WTC11 (cell line): ENCODE measurements around the gene REC8. TPM values are rescaled to one million over a fixed set of nuclear protein-coding genes. Genes with fewer than 3 reads are reported as not detected.

Experiments used
- ATAC-seq: fragments of 200-7000 bp; cut with Tn5 transposase; 2 replicates; pipeline ENCODE4 v1.10.0; 2021; ENCODE audit warnings: mild to moderate bottlenecking, moderate library complexity
- CTCF ChIA-PET: fragments of 300-600 bp; sonication (Branson Sonifier 250); formaldehyde crosslinking; loops from one replicate; lab custom pipeline; 2021; ENCODE audit warnings: antibody characterized with exemption; lab: Charles Lee
- POLR2A ChIA-PET: fragments of 350-600 bp; sonication (Branson Sonifier 250); formaldehyde crosslinking; loops from one replicate; lab custom pipeline; 2021; ENCODE audit warnings: antibody characterized with exemption; lab: Charles Lee
- DNase-seq: peaks from one replicate; pipeline ENCODE4 v3.0.0; 2021; ENCODE audit warnings: low spot score
- H3K27ac Mint-ChIP-seq: 2 replicates; pipeline ENCODE4 v1.8.0; 2021; ENCODE audit warnings: mixed read lengths
- H3K27me3 Mint-ChIP-seq: 2 replicates; pipeline ENCODE4 v1.8.0; 2021; ENCODE audit warnings: low read depth, mild to moderate bottlenecking, moderate library complexity, mixed read lengths
- H3K36me3 Mint-ChIP-seq: 2 replicates; pipeline ENCODE4 v1.8.0; 2021; ENCODE audit warnings: mixed read lengths
- H3K4me1 Mint-ChIP-seq: 2 replicates; pipeline ENCODE4 v1.8.0; 2022; ENCODE audit warnings: mixed read lengths
- H3K4me3 Mint-ChIP-seq: 2 replicates; pipeline ENCODE4 v1.8.0; 2021; ENCODE audit warnings: mild to moderate bottlenecking, moderate library complexity, mixed read lengths
- H3K9me3 Mint-ChIP-seq: 2 replicates; pipeline ENCODE4 v1.8.0; 2021; ENCODE audit warnings: mixed read lengths
- ATF6 ChIP-seq: sonication (generic); formaldehyde crosslinking; IDR thresholded peaks from 2 replicates; pipeline ENCODE4 v1.8.1; 2023; ENCODE audit warnings: mild to moderate bottlenecking, missing genetic modification reagents
- ELF4 ChIP-seq: sonication (generic); formaldehyde crosslinking; IDR thresholded peaks from 2 replicates; pipeline ENCODE4 v1.8.1; 2022; ENCODE audit warnings: low read depth, mild to moderate bottlenecking, moderate library complexity, missing genetic modification reagents
- ETV6 ChIP-seq: sonication (generic); formaldehyde crosslinking; IDR thresholded peaks from 2 replicates; pipeline ENCODE4 v1.8.1; 2022; ENCODE audit warnings: mild to moderate bottlenecking, missing genetic modification reagents
- FOXP4 ChIP-seq: sonication (generic); formaldehyde crosslinking; IDR thresholded peaks from 2 replicates; pipeline ENCODE4 v1.8.0; 2022; ENCODE audit warnings: mild to moderate bottlenecking, missing genetic modification reagents
- GRHL2 ChIP-seq: fragments of 250-450 bp; sonication (Bioruptor Pico); IDR thresholded peaks from 2 replicates; pipeline ENCODE4 v1.8.0; 2022; ENCODE audit warnings: mild to moderate bottlenecking, moderate library complexity; ENCODE audit not compliant: insufficient replicate concordance, severe bottlenecking
- HMGXB4 ChIP-seq: sonication (generic); formaldehyde crosslinking; IDR thresholded peaks from 2 replicates; pipeline ENCODE4 v1.8.1; 2023; ENCODE audit warnings: mild to moderate bottlenecking, moderate library complexity, missing genetic modification reagents
- MXD4 ChIP-seq: fragments of 250-450 bp; sonication (Bioruptor Pico); IDR thresholded peaks from 2 replicates; pipeline ENCODE4 v1.8.0; 2021; ENCODE audit warnings: mild to moderate bottlenecking, moderate library complexity, borderline replicate concordance
- NR1H2 ChIP-seq: sonication (generic); formaldehyde crosslinking; IDR thresholded peaks from 2 replicates; pipeline ENCODE4 v1.9.0; 2021; ENCODE audit warnings: mild to moderate bottlenecking, moderate library complexity, missing genetic modification reagents
- RELA ChIP-seq: sonication (generic); formaldehyde crosslinking; IDR thresholded peaks from 2 replicates; pipeline ENCODE4 v1.8.1; 2022; ENCODE audit warnings: missing genetic modification reagents, mild to moderate bottlenecking, borderline replicate concordance
- RORB ChIP-seq: fragments of 250-450 bp; sonication (Bioruptor Pico); IDR thresholded peaks from 2 replicates; pipeline ENCODE4 v1.9.0; 2021; ENCODE audit warnings: mild to moderate bottlenecking
- SMAD4 ChIP-seq: sonication (generic); formaldehyde crosslinking; IDR thresholded peaks from 2 replicates; pipeline ENCODE4 v1.8.0; 2022; ENCODE audit warnings: mild to moderate bottlenecking, missing genetic modification reagents
- SOX15 ChIP-seq: fragments of 250-450 bp; sonication (Bioruptor Pico); IDR thresholded peaks from 2 replicates; pipeline ENCODE4 v1.9.0; 2021; ENCODE audit warnings: mild to moderate bottlenecking
- TEAD1 ChIP-seq: sonication (generic); formaldehyde crosslinking; IDR thresholded peaks from 2 replicates; pipeline ENCODE4 v1.8.0; 2022; ENCODE audit warnings: mild to moderate bottlenecking, missing genetic modification reagents
- TEAD4 ChIP-seq: sonication (generic); formaldehyde crosslinking; IDR thresholded peaks from 2 replicates; pipeline ENCODE4 v1.8.0; 2022; ENCODE audit warnings: mild to moderate bottlenecking, missing genetic modification reagents
- TP53 ChIP-seq: sonication (generic); formaldehyde crosslinking; IDR thresholded peaks from 2 replicates; pipeline ENCODE4 v1.8.1; 2023; ENCODE audit warnings: mild to moderate bottlenecking, missing genetic modification reagents
- ZNF121 ChIP-seq: sonication (generic); formaldehyde crosslinking; IDR thresholded peaks from 2 replicates; pipeline ENCODE4 v1.8.0; 2023; ENCODE audit warnings: missing genetic modification reagents
- ZNF232 ChIP-seq: sonication (generic); formaldehyde crosslinking; IDR thresholded peaks from 2 replicates; pipeline ENCODE4 v1.8.0; 2022; ENCODE audit warnings: mild to moderate bottlenecking, missing genetic modification reagents
- ZNF263 ChIP-seq: sonication (generic); formaldehyde crosslinking; IDR thresholded peaks from 2 replicates; pipeline ENCODE4 v1.8.1; 2022; ENCODE audit warnings: low read depth, mild to moderate bottlenecking, moderate library complexity, missing genetic modification reagents
- ZNF416 ChIP-seq: fragments of 250-450 bp; sonication (Bioruptor Pico); IDR thresholded peaks from 2 replicates; pipeline ENCODE4 v1.9.0; 2021; ENCODE audit warnings: mild to moderate bottlenecking, inconsistent platforms
- ZNF671 ChIP-seq: fragments of 250-450 bp; sonication (Bioruptor Pico); IDR thresholded peaks from 2 replicates; pipeline ENCODE4 v1.8.0; 2021; ENCODE audit warnings: mild to moderate bottlenecking
- total RNA-seq: library from RNA; stranded (reverse); gene quantifications from 3 replicates; pipeline ENCODE4 v1.2.3, GENCODE V29; 2021
- TF ChIP-seq, protein P1 (sequence below): sonication (generic); formaldehyde crosslinking; IDR thresholded peaks from 2 replicates; pipeline ENCODE4 v1.8.0; 2022; ENCODE audit warnings: missing genetic modification reagents
- TF ChIP-seq, protein P2 (sequence below): sonication (generic); formaldehyde crosslinking; IDR thresholded peaks from 2 replicates; pipeline ENCODE4 v1.8.1; 2023; ENCODE audit warnings: mild to moderate bottlenecking, missing genetic modification reagents, borderline replicate concordance

Gene REC8
- total RNA-seq, 1 experiment from 2014 or later = 32.2 TPM

- ChIA-PET POLR2A (interaction anchor here (0.9 to 1.7 kb wide), 6 partner anchors 19 to 75 kb away, joined by 4 to 11 read pairs (median 7); partner anchors contain the start of genes CHMP4A, DCAF11, IRF9 and MDP1), CTCF (interaction anchor here (0.9 to 3.3 kb wide), 7 partner anchors 24 to 75 kb away, joined by 3 to 24 read pairs (median 6); partner anchors contain the start of genes CHMP4A, DCAF11, IRF9 and NRL)
- TF ChIP-seq ETV6 = no peak
- TF ChIP-seq HMGXB4 = no peak
- TF ChIP-seq TEAD1 = no peak
- no peak for TF ChIP-seq TP53
- no peak for TF ChIP-seq ELF4 (CRISPR knock-in tag)
- TF ChIP-seq MXD4 (CRISPR knock-in tag) = no peak
- TF ChIP-seq RELA = no peak
- no peak for TF ChIP-seq RORB (CRISPR knock-in tag)
- TF ChIP-seq TEAD4 (CRISPR knock-in tag) = no peak
- TF ChIP-seq SMAD4 (CRISPR knock-in tag) = no peak
- TF ChIP-seq SOX15 (CRISPR knock-in tag) = no peak
- TF ChIP-seq, protein P1, sequence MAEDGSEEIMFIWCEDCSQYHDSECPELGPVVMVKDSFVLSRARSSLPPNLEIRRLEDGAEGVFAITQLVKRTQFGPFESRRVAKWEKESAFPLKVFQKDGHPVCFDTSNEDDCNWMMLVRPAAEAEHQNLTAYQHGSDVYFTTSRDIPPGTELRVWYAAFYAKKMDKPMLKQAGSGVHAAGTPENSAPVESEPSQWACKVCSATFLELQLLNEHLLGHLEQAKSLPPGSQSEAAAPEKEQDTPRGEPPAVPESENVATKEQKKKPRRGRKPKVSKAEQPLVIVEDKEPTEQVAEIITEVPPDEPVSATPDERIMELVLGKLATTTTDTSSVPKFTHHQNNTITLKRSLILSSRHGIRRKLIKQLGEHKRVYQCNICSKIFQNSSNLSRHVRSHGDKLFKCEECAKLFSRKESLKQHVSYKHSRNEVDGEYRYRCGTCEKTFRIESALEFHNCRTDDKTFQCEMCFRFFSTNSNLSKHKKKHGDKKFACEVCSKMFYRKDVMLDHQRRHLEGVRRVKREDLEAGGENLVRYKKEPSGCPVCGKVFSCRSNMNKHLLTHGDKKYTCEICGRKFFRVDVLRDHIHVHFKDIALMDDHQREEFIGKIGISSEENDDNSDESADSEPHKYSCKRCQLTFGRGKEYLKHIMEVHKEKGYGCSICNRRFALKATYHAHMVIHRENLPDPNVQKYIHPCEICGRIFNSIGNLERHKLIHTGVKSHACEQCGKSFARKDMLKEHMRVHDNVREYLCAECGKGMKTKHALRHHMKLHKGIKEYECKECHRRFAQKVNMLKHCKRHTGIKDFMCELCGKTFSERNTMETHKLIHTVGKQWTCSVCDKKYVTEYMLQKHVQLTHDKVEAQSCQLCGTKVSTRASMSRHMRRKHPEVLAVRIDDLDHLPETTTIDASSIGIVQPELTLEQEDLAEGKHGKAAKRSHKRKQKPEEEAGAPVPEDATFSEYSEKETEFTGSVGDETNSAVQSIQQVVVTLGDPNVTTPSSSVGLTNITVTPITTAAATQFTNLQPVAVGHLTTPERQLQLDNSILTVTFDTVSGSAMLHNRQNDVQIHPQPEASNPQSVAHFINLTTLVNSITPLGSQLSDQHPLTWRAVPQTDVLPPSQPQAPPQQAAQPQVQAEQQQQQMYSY (CRISPR knock-in tag) = no peak
- TF ChIP-seq FOXP4 (CRISPR knock-in tag) = no peak
- TF ChIP-seq ATF6 (CRISPR knock-in tag) = no peak
- Mint-ChIP-seq H3K4me3 (peak overlapping the region; percentile 89), H3K27ac (no peak overlapping the region; the same call in 1 of the 2 replicates), H3K4me1 (peaks cover 18% of the 10 kb centered on the region), H3K27me3 (no peaks in the 10 kb centered on the region), H3K36me3 (peaks cover 31% of the 10 kb centered on the region), H3K9me3 (no peaks in the 10 kb centered on the region)
- DNase-seq = no peak
- ATAC-seq = no peak
Observed at GRCh38 chr14:24189460-24189859, 17.6 kb downstream of the REC8 start.

DNA sequence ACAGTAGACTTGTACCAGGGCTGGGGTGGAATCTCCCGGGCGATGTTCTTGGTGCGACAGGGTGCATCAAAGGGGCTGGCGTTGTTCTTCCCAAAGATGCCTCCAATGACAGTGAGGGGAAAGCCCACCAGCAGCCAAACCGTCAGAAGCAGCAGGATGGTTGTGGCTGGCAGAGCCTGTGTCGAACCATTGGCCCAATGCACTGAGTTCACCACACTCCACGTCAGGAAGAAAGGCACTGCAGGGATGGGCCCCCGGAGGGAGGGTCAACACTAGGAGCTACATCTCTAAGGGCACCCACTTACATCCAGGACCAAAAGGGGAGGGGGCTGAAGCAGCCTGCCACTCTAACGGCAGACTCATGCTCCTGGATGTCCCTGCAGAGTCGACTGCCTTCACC, 18.5 kb downstream of the REC8 start:
- no peaks in the 10 kb centered on the region for H3K27me3 Mint-ChIP-seq
- H3K4me3 Mint-ChIP-seq = no peak overlapping the region
- no peak for ATAC-seq

More for the DNA sequence above, 18.5 kb downstream of the REC8 start:
- Mint-ChIP-seq H3K4me1 (peaks cover 23% of the 10 kb centered on the region), H3K27ac (no peak overlapping the region), H3K36me3 (peaks cover 28% of the 10 kb centered on the region), H3K9me3 (no peaks in the 10 kb centered on the region)
- no peak for DNase-seq
- ChIA-PET POLR2A (no interaction called here), CTCF (no interaction called here)
- TF ChIP-seq ZNF232 (CRISPR knock-in tag) (no peak), MXD4 (CRISPR knock-in tag) (no peak), ZNF671 (no peak), ZNF416 (CRISPR knock-in tag) (no peak), ZNF263 (CRISPR knock-in tag) (no peak), ZNF121 (CRISPR knock-in tag) (no peak), GRHL2 (no peak), ATF6 (CRISPR knock-in tag) (no peak), NR1H2 (CRISPR knock-in tag) (no peak)
- TF ChIP-seq, protein P2, sequence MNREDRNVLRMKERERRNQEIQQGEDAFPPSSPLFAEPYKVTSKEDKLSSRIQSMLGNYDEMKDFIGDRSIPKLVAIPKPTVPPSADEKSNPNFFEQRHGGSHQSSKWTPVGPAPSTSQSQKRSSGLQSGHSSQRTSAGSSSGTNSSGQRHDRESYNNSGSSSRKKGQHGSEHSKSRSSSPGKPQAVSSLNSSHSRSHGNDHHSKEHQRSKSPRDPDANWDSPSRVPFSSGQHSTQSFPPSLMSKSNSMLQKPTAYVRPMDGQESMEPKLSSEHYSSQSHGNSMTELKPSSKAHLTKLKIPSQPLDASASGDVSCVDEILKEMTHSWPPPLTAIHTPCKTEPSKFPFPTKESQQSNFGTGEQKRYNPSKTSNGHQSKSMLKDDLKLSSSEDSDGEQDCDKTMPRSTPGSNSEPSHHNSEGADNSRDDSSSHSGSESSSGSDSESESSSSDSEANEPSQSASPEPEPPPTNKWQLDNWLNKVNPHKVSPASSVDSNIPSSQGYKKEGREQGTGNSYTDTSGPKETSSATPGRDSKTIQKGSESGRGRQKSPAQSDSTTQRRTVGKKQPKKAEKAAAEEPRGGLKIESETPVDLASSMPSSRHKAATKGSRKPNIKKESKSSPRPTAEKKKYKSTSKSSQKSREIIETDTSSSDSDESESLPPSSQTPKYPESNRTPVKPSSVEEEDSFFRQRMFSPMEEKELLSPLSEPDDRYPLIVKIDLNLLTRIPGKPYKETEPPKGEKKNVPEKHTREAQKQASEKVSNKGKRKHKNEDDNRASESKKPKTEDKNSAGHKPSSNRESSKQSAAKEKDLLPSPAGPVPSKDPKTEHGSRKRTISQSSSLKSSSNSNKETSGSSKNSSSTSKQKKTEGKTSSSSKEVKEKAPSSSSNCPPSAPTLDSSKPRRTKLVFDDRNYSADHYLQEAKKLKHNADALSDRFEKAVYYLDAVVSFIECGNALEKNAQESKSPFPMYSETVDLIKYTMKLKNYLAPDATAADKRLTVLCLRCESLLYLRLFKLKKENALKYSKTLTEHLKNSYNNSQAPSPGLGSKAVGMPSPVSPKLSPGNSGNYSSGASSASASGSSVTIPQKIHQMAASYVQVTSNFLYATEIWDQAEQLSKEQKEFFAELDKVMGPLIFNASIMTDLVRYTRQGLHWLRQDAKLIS (CRISPR knock-in tag) = no peak
